ENCODE results near the gene METTL16.

DNA sequence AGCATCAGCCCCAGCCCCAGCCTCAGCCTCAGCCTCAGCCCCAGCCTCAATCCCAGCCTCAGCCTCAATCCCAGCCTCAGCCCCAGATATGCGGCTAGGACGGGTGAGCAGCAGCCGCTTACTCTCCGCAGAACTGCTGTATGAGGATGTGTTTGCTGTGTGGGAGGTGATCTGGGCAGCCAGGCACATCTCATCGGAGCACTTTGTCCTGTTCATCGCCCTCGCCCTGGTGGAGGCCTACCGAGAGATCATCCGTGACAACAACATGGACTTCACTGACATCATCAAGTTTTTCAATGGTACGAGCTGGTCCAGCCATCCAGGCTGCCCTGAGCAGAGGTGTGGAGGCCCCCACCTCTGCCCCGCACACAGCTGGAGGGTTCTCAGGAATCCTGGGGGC, 132.8 kb downstream of the METTL16 start:
- TF ChIP-seq EZH2 (IDR thresholded peaks at IDR 0.05; ENCODE audit: borderline replicate concordance, low read depth, low read length, severe bottlenecking), result no peak
- TF ChIP-seq, protein P1, sequence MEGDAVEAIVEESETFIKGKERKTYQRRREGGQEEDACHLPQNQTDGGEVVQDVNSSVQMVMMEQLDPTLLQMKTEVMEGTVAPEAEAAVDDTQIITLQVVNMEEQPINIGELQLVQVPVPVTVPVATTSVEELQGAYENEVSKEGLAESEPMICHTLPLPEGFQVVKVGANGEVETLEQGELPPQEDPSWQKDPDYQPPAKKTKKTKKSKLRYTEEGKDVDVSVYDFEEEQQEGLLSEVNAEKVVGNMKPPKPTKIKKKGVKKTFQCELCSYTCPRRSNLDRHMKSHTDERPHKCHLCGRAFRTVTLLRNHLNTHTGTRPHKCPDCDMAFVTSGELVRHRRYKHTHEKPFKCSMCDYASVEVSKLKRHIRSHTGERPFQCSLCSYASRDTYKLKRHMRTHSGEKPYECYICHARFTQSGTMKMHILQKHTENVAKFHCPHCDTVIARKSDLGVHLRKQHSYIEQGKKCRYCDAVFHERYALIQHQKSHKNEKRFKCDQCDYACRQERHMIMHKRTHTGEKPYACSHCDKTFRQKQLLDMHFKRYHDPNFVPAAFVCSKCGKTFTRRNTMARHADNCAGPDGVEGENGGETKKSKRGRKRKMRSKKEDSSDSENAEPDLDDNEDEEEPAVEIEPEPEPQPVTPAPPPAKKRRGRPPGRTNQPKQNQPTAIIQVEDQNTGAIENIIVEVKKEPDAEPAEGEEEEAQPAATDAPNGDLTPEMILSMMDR (IDR thresholded peaks at IDR 0.05; ENCODE audit: borderline replicate concordance, extremely low read depth, low read length, poor library complexity, severe bottlenecking), result no peak

All from DND-41 (cell line).